NCI-H1417 (cell line): ENCODE results near the gene TAT.
"Not testable (repeated sequence)": the region's sequence is repeated elsewhere in the genome, so short reads cannot be mapped to it uniquely, and the experiment has no call there.

Experiments used
- DNase-seq, 3 experiments: peaks; one replicate each; lab custom pipeline; 2025; lab: John Stamatoyannopoulos, UW

Gene TAT

GRCh38 chr16:71584543-71585317 lies 7.8 kb upstream of the TAT start:
- no peak for DNase-seq

DNA sequence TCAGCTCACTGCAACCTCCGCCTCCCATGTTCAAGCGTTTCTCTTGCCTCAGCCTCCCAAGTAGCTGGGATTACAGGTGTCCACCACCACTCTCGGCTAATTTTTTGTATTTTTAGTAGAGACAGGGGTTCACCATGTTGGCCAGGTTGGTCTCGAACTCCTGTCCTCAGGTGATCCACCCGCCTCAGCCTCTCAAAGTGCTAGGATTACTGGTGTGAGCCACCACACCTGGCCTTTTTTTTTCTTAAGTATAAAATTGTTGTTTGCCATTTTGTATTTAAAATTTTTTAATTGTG lies 5.6 kb upstream of the TAT start:
- DNase-seq, result not testable (repeated sequence)

- DNase-seq, result no peak
Measured at GRCh38 chr16:71574702-71575101, 2.2 kb downstream of the TAT start.

DNA sequence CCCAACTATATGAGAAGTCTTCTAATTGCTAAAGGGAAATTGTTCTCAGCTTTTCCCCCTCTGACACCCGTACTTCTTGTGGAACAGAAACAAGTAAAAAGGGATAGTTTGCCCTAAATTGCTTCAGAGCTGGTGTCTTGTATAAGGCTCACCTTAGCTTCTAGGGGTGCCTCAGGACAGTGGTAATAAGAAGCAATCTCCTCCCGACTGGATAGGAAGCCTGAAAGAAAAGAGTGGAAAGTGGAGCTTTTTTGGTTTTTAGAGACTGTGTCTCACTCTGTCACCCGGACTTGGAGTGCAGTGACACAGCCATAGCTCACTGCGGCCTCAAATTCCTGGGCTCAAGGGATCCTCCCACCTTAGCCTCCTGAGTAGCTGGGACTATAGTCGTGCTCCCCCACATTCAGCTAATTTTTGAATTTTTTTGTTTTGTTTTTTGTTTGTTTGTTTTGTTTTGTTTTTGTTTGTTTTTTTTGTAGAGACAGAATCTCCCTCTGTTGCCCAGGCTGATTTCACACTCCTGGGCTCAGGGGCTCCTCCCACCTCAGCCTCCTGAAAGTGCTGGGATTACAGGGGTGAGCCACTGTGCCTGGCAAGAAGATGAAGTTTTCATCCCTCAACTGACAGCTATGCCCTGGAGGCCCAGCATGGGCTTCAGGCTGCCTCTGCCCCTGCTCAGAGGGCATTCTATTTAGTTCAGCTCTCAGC lies 3.4 kb downstream of the TAT start:
- DNase-seq, result no peak

- no peak for DNase-seq
Measured at GRCh38 chr16:71572497-71573116, 4.3 kb downstream of the TAT start.

- DNase-seq, result no peak
Measured at GRCh38 chr16:71570144-71570543, 6.7 kb downstream of the TAT start.

DNA sequence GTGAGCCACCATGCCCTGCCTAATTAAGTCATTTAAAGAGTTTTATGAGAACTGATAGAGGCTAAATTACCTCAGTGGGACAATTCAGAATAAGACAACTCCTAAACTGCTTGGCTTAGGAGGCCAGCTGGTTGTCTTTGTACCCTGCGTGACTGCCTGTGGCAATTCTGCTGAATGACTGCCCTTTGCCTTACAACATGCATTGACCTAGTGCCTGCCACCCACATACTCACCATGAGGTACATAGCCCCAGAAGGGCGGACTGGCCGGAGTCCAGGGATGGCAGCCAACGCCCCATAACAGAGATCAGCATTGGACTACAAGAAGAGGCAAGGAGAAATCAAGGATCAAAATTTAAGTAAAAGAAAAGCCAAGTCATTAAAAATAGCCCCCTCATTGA lies 7.3 kb downstream of the TAT start:
- no peak for DNase-seq

GRCh38 chr16:71568551-71568950 lies 8.3 kb downstream of the TAT start:
- no peak for DNase-seq

- DNase-seq, result no peak
Measured at GRCh38 chr16:71567931-71568330, 9.0 kb downstream of the TAT start.

DNA sequence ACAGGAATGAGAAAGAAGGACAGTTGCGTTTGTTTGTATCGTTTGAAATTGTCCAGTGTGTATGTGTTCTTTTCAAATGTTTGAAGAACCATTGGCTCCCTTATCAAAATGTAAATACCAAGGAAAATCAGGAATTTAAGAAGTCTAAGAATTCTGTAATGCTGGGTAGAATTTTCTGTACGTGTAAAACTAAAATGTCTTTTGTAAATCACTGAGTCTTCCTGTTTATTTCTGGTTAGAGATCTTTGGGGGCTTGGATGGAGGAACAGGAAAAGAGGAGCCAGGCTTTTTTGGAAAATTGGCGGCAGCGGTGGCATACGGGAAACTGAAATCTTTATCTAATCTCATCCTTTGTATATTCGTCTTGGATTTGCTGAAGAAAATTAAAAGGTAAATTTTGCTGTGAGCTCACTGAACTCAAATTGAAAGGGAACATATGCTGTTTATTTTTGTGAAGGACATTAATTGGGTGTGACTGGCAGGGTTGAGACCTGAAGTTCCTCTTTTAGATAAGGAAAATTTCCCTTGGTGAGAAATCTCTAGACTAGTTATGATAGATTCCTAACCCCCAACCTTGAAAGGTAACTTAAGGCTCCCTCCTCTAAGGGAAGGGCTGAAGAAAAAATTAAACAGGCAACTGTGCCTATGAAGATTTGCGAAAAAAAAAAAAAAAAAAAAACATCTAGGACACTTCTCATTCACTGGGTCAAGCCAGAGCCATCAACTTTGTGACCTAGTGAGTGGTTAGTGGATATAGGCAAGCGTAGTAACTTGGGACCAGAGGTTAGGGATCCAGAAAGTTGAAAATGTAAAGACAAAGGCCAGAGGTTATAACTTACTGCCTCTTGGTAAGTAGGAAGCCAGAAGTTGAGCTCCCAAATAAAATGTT lies 10.8 kb downstream of the TAT start:
- DNase-seq, result peak in 2 of 3 experiments; percentile 13 to 37

- no peak for DNase-seq
Measured at GRCh38 chr16:71564335-71564967, 12.4 kb downstream of the TAT start.

GRCh38 chr16:71562552-71562951 lies 14.3 kb downstream of the TAT start:
- DNase-seq, result no peak

- DNase-seq, result not testable (repeated sequence)
Measured at GRCh38 chr16:71561886-71562285, 15.0 kb downstream of the TAT start.

- no peak for DNase-seq
Measured at GRCh38 chr16:71559855-71560254, 17.0 kb downstream of the TAT start.

DNA sequence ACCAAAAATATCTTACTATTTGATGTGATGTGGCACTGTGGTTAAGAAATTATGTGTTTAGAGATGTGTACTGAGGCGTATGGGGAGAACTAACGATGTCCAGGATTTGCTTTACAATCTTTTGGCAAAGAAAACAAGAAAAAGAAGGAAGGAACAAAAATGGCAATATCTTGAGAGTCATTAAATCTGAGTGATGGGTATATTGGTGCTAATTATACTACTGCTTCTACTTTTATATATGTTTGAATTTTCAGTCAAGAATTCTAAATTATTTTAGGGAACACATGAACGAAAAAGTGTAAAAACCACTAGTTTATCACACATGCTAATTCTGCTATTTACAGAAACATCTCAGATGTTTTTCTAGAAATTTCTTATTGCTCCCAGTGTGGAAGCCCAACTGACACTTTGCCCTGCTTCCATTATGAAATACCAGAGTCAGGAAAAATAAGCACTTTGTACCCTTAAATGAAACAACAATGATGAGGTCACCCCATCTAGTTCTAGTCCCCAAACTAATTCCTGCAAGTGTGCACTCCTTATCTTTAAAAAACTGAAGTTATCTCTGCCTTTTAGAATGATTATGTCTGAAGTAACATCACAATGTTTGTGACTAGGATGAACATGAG lies 18.8 kb downstream of the TAT start:
- DNase-seq, result no peak

GRCh38 chr16:71557299-71557698 lies 19.6 kb downstream of the TAT start:
- no peak for DNase-seq

DNA sequence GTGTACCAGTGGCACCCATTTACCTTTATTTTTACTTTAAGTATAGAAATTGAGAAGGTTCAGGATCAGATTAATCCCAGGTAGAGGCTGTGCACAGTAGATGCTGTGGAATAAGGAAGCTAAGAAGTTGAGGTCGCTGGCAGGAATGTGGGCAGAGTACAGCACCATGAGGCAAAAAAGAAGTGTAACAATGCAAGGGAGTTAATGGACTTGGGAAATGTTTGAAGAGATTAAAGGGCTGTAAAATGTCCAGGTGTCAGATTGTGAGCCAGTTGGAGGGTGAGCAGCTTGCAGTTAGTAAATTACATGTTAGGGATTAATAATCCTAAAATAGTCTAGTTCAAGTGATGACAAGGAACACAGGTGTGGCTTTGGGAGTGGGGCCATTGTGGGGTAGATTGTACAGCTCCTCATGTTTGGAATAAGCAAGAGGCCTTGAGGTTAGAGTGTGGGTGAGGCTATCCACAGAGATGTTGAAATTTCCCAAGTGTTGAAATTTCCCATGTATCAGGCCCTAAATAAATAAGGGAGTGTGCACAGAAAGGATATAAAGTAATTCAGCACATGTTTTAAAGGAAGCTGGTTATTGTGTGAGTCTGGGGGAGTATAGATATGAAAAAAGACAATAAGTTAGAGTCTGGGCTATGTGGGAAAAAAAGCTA lies 21.5 kb downstream of the TAT start:
- no peak for DNase-seq

DNA sequence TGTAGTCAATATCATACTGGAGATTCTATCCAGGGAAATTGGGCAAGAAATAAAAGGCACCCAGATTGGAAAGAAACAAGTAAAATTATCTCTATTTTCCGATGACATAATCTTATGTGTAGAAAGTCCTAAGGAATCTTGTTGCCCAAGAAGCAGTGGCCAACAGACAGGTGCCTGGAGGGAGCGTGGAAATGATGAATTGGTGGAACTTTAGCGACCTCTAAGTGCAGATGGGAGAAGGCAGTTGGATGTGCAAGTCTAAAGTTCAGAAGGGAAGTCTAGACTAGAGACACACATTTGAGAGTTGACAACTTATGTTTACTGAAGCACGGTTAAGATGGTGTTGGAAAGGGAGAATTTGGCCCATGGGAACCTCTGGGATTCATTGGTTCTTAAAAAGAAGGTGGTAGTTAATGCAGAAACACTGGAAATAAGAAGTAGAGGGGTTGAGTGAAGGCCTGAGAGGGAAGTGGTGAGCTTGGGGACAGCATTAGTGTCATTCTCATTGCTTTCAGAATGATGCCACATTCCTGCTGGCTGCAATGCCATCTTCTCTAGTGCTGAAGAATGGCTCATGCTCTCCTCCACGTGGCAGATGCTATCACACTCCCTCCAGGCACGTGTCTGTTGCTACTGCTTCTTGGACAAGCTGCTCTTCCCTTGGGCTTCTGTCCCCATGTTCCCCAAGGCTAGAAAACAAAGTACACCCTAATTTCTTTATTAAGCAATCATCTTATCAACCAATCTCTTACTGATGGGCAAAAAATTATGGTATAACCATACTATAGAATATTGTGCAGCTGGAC lies 24.0 kb downstream of the TAT start:
- DNase-seq, result no peak

DNA sequence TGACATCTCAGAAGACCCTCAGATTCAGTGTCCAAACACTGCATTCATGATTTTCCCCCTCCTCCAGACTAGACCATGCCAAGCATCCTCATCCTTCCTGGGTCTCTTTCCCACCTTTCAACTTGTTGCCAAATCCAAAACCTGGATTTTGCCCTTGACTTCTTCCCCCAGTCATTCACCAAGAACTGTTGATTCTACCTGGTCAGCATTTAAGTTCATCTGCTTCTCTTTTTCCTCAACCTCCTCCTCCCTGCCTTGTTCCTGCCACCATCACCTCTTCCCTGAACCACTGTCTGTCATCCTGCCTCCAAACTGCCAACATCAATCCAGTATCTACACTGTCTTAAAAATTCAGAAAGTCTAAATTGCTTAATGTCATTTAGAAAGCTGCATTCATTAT lies 29.7 kb downstream of the TAT start:
- DNase-seq, result no peak

GRCh38 chr16:71542377-71542776 lies 34.5 kb downstream of the TAT start:
- peak in 1 of 3 experiments; percentile 7 for DNase-seq
